Middle frontal gyrus (tissue), 1 donor: ENCODE results near the gene SLC38A2.

Experiments used
- DNase-seq: peaks from one replicate; pipeline ENCODE4 v3.0.0-alpha.2; 2015; ENCODE audit warnings: low spot score; ENCODE audit errors: extremely low spot score

The SLC38A2 gene

DNA sequence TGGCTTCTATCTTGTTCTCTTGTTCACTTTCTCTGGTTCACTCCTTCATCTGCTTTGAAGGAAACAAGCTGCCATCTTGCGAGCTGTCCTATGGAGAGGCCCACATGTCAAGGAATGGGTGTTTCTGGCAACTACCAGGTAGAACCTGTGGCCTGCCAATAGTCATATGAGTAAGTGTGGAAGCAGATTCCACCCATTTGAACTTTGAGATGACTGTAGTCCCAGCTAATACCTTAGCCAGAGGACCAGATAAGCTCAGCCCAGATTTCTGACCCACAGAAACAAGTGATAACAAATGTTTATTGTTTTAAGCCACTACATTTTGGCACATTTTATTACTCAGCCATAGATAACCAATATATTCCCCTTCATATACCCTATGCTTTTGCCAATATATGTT, 4.0 kb upstream of the SLC38A2 start:
- DNase-seq: no peak

- DNase-seq: no peak
Observed at GRCh38 chr12:46374711-46375110, 2.1 kb upstream of the SLC38A2 start.

- DNase-seq: no peak
Observed at GRCh38 chr12:46374310-46374709, 1.7 kb upstream of the SLC38A2 start.

DNA sequence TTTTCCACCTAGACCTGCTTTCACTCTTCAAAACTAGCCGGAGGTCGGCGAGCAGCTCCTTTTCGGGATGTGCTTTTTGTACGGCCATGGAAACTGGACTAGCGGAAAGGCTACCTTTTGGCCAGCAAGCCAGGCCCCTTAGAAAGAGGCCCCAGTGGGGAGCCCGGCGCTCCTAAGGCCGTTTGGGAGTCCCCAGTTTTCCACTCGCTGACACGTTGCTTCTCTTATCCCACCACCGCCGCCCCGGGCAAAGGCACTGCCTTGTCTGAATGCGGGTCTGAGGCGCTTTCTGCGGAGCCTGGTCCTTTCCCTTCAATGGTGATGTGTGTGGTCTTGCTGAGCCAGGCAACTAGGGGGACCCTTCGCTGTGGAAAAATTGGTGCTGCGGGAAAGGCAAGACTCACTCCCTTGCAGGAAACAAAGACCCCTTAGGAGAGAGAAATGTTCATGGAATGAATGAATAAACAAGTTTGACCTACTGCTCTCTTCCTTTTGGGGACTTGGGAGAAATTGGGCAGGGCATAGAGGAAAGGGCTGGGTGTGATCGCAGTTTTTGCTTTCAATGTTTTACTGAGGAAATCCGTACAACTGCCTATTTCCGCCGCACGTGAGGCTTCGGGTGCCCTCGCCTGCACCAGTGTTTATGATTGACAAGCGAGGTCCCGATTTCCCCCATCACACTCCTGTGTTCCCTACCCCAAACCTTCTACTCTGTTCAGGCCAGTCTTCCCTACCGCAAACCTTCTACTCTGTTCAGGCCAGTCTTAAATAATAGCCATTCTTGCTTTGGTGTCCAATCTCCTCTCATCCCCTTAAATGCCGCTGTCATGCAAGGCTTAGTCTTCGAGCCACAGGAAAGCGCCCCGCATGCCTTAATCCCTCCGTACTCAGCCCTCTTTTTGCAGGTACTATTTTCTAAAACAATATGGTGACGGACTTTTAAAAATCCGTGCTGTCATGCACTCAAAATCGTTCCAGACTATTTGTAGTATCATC, 1.0 kb upstream of the SLC38A2 start:
- DNase-seq: no peak

GRCh38 chr12:46371718-46372543, 642 bp downstream of the SLC38A2 start:
- DNase-seq: peak; percentile 20

DNA sequence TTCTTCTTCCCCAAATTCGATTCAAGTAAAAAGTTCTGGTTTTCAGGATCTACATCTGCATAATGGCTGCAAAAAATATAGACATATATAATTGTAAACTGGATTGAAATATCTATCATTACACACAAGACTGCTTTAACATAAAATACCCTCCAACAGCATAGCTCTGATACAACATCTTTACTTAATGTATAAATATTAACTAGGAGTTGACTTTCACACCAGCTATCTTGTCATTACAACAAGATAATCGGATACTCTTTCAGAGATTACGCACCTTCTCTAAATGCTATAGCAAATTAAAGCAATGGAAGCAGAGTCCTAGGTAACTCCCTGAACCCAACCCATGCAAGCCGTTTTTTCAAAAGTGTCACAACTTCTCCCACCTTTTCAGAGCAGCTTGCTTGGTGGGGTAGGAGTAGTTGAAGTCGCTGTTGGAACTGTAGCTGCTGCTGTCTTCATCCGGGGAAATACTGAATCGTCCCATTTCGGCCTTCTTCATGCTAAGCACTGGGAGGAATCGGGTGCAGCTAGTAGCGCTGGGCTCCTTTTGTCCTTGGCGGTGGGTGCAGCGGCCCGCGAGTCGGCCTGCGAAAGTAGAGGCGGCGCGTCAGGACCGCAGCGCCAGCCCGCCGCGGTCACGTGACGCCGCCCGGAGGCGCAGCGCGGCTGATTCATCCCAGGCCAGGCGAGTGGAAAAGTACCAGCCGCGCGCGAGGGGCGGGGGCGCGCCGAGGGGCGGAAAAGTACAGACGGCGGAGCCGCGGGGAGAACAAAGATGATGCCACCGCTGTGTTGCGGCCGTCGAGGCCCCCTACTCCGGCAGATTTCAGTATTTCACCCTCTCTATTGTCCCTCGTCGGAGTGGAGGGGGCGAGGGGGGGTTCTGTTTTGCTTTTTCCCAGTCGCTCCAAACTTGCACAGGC, 1.5 kb downstream of the SLC38A2 start:
- peak; percentile 93 for DNase-seq

GRCh38 chr12:46370380-46370734, 2.2 kb downstream of the SLC38A2 start:
- DNase-seq: no peak

- DNase-seq: no peak
Observed at GRCh38 chr12:46369474-46370379, 2.8 kb downstream of the SLC38A2 start.

DNA sequence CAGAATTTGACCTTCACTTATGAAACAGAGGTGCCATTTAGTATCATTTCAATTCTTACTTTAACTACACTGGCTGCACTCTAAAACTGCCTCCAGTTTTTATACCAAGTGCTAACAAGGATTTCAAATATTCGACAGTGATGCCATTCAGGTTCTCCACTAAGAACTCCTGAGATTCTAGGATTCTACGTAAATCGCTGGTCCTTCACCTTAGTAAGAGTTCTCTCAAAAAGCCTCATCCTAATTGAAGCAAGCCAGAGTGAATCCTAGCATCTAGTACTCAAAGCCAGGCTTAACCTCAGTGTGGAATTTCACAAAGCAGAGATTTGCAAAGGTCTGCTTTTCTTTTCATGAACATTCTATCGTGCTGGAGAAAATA, 3.5 kb downstream of the SLC38A2 start:
- no peak for DNase-seq

DNA sequence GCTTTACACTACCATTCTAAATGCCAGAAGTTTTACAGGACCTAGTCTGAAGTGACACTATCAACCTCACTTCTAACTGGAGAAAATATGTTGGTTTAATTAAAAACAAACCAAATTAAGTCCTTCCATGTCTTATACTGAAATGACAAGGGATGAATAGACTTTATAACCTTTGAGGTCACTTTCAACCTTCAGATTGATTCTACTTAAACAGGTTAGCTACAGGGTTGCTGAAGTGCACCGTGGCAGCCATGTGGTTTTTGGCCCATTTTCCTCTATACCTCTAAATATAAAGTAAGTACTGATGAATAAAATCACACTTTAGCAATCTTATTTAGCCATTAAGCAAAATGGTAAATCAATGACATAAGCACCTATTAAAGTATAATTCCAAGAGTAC, 3.9 kb downstream of the SLC38A2 start:
- no peak for DNase-seq

DNA sequence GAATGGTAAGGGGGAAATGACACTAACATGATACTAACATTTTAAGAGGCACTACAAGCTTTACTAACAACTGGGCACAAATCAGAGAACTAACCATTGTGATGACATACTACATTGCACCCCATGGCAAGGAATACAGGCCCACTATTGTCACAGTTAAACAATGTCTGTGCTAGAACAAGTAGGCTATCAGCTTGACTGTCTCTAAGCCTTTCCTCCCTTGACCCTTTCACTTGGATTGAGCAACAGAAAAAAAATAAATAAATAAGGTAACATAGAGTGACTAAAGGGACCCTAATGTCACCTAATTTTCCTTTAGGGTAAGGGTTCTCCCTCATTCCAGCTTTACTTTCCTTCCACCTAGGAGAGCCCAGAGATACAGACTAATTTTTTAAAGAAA, 4.4 kb downstream of the SLC38A2 start:
- peak; percentile 31 for DNase-seq

- no peak for DNase-seq
Observed at GRCh38 chr12:46367351-46368029, 5.1 kb downstream of the SLC38A2 start.

DNA sequence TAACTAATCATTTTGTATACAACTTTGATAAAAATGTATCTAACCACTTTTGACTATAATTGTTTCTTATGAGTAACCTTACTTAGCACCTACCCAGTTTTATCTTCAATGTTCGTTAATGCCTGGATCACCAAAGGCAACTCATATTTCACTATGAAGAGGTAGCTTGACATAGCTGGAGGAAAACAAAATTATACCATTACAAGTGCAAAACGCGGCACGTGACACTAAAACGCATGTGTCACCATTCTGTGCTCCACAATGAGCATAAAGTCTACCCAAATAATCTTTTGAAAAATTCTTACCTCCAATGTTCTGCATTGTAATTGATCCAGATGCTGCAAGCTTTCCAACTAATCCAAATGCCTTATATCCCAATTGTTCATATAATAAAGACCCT, 5.8 kb downstream of the SLC38A2 start:
- DNase-seq: no peak

- DNase-seq: no peak
Observed at GRCh38 chr12:46365951-46366379, 6.6 kb downstream of the SLC38A2 start.

- DNase-seq: no peak
Observed at GRCh38 chr12:46364777-46365580, 7.6 kb downstream of the SLC38A2 start.

DNA sequence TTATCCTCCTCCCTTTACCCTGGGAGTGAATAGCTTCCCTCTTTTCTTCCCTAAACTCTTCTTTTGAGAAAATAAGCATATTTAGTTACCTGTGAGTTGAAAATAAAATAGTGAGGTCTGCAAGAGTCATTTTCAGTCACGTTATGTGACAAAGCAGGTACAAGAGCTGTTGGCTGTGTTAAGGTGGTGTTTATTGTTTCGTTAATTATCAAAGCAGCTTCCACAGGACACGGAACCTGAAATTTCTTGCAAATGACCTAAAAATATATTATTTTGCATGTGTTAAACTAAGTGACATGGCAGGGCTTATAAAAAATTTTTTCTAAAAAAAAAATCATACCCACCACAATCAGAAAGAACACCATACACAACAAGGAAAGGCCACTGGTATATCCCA, 8.3 kb downstream of the SLC38A2 start:
- DNase-seq: no peak

DNA sequence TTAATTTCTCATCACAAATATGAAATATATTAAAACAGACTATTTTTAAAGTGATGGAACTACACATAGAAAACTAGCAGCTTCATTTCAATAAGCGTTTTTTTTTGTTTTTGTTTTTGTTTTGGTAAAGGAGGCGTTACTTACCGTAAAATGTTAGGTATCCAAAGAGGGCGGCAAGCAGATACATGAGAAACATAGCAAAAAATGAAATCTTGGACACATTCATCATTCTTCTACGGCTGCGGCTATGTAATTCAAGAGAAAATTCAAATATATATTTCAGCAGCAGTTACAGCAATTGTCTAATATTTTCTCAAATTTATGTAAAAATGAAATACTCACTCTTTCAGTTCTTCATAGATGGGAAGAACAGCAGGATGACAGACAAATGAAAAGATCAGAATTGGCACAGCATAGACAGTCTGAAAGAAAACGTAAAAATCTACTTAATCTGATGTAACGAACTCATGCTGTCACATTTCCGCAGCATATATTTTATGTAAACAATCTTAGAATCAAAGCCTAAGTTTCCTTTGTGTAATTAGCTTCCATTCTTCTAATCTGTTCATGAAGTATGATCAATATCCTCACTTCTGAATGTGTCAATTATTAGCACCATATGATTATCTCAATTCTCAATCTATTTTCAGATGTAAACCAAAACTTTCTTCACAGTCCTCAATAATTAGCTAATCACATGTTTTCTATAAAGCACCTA, 8.8 kb downstream of the SLC38A2 start:
- DNase-seq: no peak

GRCh38 chr12:46362895-46363581, 9.5 kb downstream of the SLC38A2 start:
- no peak for DNase-seq
